GM10248 (cell line): ENCODE data around the gene FMR1.

ENCODE experiments used
- CTCF ChIA-PET: fragments of 300-600 bp; sonication (Branson Sonifier 250); formaldehyde crosslinking; extraction: SDS; loops from one replicate; lab custom pipeline; 2021; ENCODE audit warnings: antibody characterized with exemption; lab: Yijun Ruan, JAX
- POLR2A ChIA-PET: fragments of 350-650 bp; sonication (Branson Sonifier 250); formaldehyde crosslinking; extraction: SDS; loops from one replicate; lab custom pipeline; 2020; ENCODE audit warnings: antibody characterized with exemption; lab: Yijun Ruan, JAX
- DNase-seq: peaks from one replicate; pipeline ENCODE4 v3.0.0; 2012; ENCODE audit errors: extremely low spot score
- TF ChIP-seq, protein P1 (sequence below): IDR thresholded peaks from 2 replicates; pipeline ENCODE4 v1.5.1; 2012; ENCODE audit warnings: mild to moderate bottlenecking, low read depth; ENCODE audit errors: extremely low read depth, missing control alignments, control extremely low read depth

Gene FMR1

DNA sequence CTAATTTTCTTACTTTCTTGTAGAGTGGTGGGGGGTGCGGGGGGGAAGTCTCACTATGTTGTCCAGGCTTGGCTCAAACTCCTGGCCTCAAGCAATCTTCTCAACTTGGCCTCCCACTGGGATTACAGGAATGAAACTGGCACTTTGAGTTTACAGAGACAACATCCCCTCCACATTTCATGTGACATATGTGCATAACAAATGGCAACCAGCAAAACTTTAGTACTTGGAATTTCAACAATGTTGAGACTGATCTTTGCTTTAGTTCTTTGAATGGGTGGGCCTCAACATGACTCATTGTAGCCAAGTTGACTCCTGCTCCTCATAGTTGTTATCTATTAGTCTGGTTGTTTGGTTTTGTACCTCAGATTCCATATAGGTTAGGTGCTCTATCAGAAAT is 11.4 kb upstream of the FMR1 start:
- TF ChIP-seq, protein P1, sequence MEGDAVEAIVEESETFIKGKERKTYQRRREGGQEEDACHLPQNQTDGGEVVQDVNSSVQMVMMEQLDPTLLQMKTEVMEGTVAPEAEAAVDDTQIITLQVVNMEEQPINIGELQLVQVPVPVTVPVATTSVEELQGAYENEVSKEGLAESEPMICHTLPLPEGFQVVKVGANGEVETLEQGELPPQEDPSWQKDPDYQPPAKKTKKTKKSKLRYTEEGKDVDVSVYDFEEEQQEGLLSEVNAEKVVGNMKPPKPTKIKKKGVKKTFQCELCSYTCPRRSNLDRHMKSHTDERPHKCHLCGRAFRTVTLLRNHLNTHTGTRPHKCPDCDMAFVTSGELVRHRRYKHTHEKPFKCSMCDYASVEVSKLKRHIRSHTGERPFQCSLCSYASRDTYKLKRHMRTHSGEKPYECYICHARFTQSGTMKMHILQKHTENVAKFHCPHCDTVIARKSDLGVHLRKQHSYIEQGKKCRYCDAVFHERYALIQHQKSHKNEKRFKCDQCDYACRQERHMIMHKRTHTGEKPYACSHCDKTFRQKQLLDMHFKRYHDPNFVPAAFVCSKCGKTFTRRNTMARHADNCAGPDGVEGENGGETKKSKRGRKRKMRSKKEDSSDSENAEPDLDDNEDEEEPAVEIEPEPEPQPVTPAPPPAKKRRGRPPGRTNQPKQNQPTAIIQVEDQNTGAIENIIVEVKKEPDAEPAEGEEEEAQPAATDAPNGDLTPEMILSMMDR: no peak

DNA sequence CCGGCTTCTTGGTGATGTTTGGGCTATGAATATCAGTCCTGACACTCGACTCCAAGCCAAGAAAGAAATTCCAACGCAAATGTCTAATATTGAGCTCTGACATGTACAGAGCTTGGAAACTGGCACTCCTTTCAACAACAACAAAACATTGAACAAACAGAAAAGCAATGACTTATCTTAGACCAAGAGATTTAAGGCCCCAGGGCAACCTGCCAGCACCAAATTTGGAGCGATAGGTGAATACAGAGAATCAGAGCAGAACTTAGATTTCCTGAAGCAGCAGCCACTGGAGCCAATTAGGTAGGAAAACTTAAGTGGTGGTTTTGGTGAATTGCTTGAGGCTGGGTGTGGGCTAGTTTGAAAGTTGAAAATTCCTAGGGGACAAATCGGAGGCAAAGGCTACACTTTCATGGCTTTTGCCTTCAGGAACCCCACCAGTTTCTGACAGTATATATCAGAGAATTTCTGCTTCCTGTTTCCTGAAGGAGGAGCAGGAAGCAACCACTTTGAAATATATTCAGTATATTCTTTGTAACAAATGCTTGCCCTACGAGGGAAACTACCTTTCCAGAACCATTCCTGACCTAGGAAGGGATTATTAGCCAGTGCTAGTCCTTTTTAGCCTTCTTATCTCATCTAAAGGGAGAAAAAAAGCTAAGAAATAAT is 10.1 kb upstream of the FMR1 start:
- ChIA-PET CTCF (no interaction called here), POLR2A (no interaction called here)
- TF ChIP-seq, protein P1: no peak
- DNase-seq: no peak

More for the DNA sequence above, 11.4 kb upstream of the FMR1 start:
- no peak for DNase-seq
- POLR2A ChIA-PET: no interaction called here
- CTCF ChIA-PET: no interaction called here

DNA sequence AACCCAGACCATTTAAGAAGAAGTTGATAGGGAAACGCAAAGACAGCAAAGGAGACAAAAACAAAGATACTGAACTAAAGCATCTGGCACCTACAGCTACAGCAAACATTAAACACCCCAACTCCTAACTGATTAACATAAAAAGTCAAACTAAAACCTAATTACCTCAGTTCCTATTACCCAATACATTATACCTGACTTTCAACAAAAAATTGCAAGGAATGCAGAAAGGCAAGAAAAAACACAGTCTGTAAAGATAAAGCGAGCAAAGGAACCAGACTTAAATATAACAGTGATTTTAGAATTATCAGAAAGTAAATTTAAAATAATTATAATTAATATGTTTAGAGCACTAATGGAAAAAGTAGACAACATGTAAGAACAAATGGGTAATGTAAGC is 9.4 kb upstream of the FMR1 start:
- ChIA-PET CTCF (no interaction called here), POLR2A (no interaction called here)
- DNase-seq: no peak
- TF ChIP-seq, protein P1: no peak

DNA sequence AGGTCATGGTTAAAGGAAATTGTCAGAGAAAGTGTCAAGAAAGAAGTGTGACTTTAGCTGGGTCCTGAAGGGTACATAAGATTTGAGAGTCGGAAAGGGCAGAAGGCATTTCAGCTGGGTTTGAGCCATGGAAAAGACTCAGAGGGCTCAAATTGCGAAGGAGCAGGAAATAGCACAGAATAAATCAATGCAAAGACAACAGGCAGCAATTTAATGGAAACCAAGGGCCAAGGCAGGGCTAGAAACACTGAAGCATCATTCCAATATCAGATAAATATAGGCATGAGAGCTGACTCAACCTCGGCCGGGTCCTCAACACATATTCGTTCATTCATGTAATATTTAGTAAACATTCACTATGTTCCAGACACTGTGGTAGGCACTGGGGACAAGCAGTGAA is 3.6 kb upstream of the FMR1 start:
- no peak for DNase-seq
- TF ChIP-seq, protein P1: no peak
- ChIA-PET POLR2A (no interaction called here), CTCF (interaction anchor here (1.5 kb wide), 1 partner anchor 11 kb away, joined by 4 read pairs; no protein-coding TSS in a partner anchor)

DNA sequence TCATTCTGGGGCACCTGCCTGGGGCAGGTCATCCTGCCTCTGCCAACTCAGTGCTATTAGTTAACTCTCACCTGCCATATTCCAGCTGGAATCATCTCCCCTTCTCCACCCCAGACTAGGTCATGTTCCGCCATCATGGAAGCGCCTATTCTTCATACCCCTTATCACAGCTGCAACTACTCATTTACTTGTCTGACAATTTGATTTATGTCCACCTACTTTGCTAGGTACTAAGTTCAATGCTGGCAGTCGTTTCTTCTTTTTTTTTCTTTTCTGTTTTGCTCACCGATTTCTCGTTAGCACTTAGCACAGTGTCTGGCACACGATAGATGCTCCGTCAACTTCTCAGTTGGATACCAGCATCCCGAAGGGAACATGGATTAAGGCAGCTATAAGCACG is 1.1 kb upstream of the FMR1 start:
- POLR2A ChIA-PET: no interaction called here
- DNase-seq: no peak
- TF ChIP-seq, protein P1: no peak
- CTCF ChIA-PET: no interaction called here

DNA sequence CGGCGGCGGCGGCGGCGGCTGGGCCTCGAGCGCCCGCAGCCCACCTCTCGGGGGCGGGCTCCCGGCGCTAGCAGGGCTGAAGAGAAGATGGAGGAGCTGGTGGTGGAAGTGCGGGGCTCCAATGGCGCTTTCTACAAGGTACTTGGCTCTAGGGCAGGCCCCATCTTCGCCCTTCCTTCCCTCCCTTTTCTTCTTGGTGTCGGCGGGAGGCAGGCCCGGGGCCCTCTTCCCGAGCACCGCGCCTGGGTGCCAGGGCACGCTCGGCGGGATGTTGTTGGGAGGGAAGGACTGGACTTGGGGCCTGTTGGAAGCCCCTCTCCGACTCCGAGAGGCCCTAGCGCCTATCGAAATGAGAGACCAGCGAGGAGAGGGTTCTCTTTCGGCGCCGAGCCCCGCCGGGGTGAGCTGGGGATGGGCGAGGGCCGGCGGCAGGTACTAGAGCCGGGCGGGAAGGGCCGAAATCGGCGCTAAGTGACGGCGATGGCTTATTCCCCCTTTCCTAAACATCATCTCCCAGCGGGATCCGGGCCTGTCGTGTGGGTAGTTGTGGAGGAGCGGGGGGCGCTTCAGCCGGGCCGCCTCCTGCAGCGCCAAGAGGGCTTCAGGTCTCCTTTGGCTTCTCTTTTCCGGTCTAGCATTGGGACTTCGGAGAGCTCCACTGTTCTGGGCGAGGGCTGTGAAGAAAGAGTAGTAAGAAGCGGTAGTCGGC is 528 bp downstream of the FMR1 start:
- ChIA-PET CTCF (no interaction called here), POLR2A (no interaction called here)
- DNase-seq: peak; percentile 15
- TF ChIP-seq, protein P1: no peak
